AG09319 (cell line): ENCODE measurements around the gene EPB41L4B.

Source experiments
- DNase-seq: peaks from one replicate; pipeline ENCODE4 v3.0.0-alpha.2; 2010; ENCODE audit warnings: low read depth; ENCODE audit errors: extremely low read depth
- TF ChIP-seq, protein P1 (sequence below): IDR thresholded peaks from 2 replicates; pipeline ENCODE4 v1.5.1; 2011; ENCODE audit warnings: low read depth, mild to moderate bottlenecking, inconsistent platforms, low read length, moderate library complexity

The EPB41L4B gene

GRCh38 chr9:109256336-109256735, 64.5 kb downstream of the EPB41L4B start:
- TF ChIP-seq, protein P1, sequence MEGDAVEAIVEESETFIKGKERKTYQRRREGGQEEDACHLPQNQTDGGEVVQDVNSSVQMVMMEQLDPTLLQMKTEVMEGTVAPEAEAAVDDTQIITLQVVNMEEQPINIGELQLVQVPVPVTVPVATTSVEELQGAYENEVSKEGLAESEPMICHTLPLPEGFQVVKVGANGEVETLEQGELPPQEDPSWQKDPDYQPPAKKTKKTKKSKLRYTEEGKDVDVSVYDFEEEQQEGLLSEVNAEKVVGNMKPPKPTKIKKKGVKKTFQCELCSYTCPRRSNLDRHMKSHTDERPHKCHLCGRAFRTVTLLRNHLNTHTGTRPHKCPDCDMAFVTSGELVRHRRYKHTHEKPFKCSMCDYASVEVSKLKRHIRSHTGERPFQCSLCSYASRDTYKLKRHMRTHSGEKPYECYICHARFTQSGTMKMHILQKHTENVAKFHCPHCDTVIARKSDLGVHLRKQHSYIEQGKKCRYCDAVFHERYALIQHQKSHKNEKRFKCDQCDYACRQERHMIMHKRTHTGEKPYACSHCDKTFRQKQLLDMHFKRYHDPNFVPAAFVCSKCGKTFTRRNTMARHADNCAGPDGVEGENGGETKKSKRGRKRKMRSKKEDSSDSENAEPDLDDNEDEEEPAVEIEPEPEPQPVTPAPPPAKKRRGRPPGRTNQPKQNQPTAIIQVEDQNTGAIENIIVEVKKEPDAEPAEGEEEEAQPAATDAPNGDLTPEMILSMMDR = no peak
- no peak for DNase-seq

- DNase-seq = no peak
- TF ChIP-seq, protein P1 = no peak
These were observed 65.5 kb downstream of the EPB41L4B start for GRCh38 chr9:109255394-109255793.

DNA sequence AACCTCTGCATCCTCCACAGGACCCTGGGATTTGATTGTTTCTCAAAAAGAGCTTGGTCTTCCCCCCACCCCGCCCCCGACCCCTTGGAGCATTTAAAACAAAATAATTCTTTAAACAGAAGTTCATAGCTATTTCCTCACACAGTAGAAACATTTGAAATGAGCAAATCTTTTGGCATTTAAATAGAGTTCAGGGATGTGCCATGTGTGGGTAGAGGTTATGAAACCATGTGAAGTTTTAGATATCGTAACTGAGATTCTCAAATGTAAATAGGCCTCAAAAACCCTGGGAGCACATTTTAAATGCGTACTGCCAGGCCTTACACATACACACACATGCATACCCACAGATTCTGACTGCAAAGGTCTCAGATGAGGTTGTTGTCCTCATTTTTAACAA, 66.5 kb downstream of the EPB41L4B start:
- peak; percentile 32 for DNase-seq
- TF ChIP-seq, protein P1 = no peak

GRCh38 chr9:109253637-109254284, 67.1 kb downstream of the EPB41L4B start:
- peak; percentile 24 for DNase-seq
- TF ChIP-seq, protein P1 = no peak

- no peak for DNase-seq
- TF ChIP-seq, protein P1 = no peak
These were observed 67.6 kb downstream of the EPB41L4B start for GRCh38 chr9:109253241-109253636.

- TF ChIP-seq, protein P1 = no peak
These were observed 68.6 kb downstream of the EPB41L4B start for GRCh38 chr9:109252291-109252690.

GRCh38 chr9:109251776-109252106, 69.1 kb downstream of the EPB41L4B start:
- TF ChIP-seq, protein P1 = no peak

More at GRCh38 chr9:109252291-109252690, 68.6 kb downstream of the EPB41L4B start:
- no peak for DNase-seq

More at GRCh38 chr9:109251776-109252106, 69.1 kb downstream of the EPB41L4B start:
- no peak for DNase-seq
